MG63 (cell line): Measurements from ENCODE around the gene OR1M1. TPM values are rescaled to one million over a fixed set of nuclear protein-coding genes. Genes with fewer than 3 reads are reported as not detected.
"Not testable (repeated sequence)": the region's sequence is repeated elsewhere in the genome, so short reads cannot be mapped to it uniquely, and the experiment has no call there.

Source experiments
- DNase-seq: peaks from one replicate; pipeline ENCODE4 v3.0.0-alpha.2; 2020
- H3K27me3 ChIP-seq: fragments of 250-450 bp; sonication (Bioruptor Pico); 2 replicates; pipeline ENCODE4 v1.5.1; 2020; ENCODE audit warnings: mild to moderate bottlenecking, moderate library complexity
- H3K36me3 ChIP-seq: fragments of 250-450 bp; sonication (Bioruptor Pico); 2 replicates; pipeline ENCODE4 v1.5.1; 2020; ENCODE audit warnings: mild to moderate bottlenecking, moderate library complexity
- H3K4me3 ChIP-seq: fragments of 250-450 bp; sonication (Bioruptor Pico); 2 replicates; pipeline ENCODE4 v1.5.1; 2020; ENCODE audit warnings: mild to moderate bottlenecking, moderate library complexity
- H3K9me3 ChIP-seq: fragments of 250-450 bp; sonication (Bioruptor Pico); 2 replicates; pipeline ENCODE4 v1.5.1; 2020; ENCODE audit warnings: mild to moderate bottlenecking, moderate library complexity
- total RNA-seq: library from RNA; depleted of rRNA; stranded (reverse); fragments of >200 nt; shearing (Covaris generic); gene quantifications from 2 replicates; pipeline ENCODE4 v1.2.3, GENCODE V29; 2014; ENCODE audit warnings: low replicate concordance

The OR1M1 gene
- total RNA-seq, 1 experiment from 2014 or later, result not detected

- no peak for DNase-seq
- H3K9me3 ChIP-seq, result no peaks in the 10 kb centered on the region
- no peaks in the 10 kb centered on the region for H3K27me3 ChIP-seq
These were observed 26.1 kb upstream of the OR1M1 start for GRCh38 chr19:9060564-9061340.

GRCh38 chr19:9061879-9062278 lies 25.0 kb upstream of the OR1M1 start:
- Histone ChIP-seq H3K27me3 (no peaks in the 10 kb centered on the region), H3K9me3 (no peaks in the 10 kb centered on the region), H3K4me3 (no peak overlapping the region), H3K36me3 (no peaks in the 10 kb centered on the region)
- DNase-seq, result peak; percentile 64

More at GRCh38 chr19:9060564-9061340, 26.1 kb upstream of the OR1M1 start:
- Histone ChIP-seq H3K4me3 (no peak overlapping the region), H3K36me3 (no peaks in the 10 kb centered on the region)

- no peaks in the 10 kb centered on the region for H3K9me3 ChIP-seq
- H3K27me3 ChIP-seq, result no peaks in the 10 kb centered on the region; the same call in 1 of the 2 replicates
- DNase-seq, result no peak
- H3K36me3 ChIP-seq, result no peaks in the 10 kb centered on the region
- H3K4me3 ChIP-seq, result no peak overlapping the region
These were observed 21.3 kb upstream of the OR1M1 start for GRCh38 chr19:9065457-9066014.

GRCh38 chr19:9070066-9070465 lies 16.8 kb upstream of the OR1M1 start:
- no peak for DNase-seq
- Histone ChIP-seq H3K36me3 (no peaks in the 10 kb centered on the region), H3K27me3 (no peaks in the 10 kb centered on the region; the same call in 1 of the 2 replicates), H3K9me3 (no peaks in the 10 kb centered on the region), H3K4me3 (no peak overlapping the region)

GRCh38 chr19:9071720-9072119 lies 15.1 kb upstream of the OR1M1 start:
- H3K9me3 ChIP-seq, DNase-seq, H3K27me3 ChIP-seq, H3K36me3 ChIP-seq, H3K4me3 ChIP-seq: not testable (repeated sequence)

- Histone ChIP-seq H3K9me3 (no peaks in the 10 kb centered on the region), H3K4me3 (no peak overlapping the region), H3K36me3 (no peaks in the 10 kb centered on the region), H3K27me3 (no peaks in the 10 kb centered on the region)
- no peak for DNase-seq
These were observed 13.1 kb upstream of the OR1M1 start for GRCh38 chr19:9073806-9074205.

- DNase-seq, result peak; percentile 99
- Histone ChIP-seq H3K9me3 (no peaks in the 10 kb centered on the region), H3K4me3 (no peak overlapping the region), H3K36me3 (no peaks in the 10 kb centered on the region), H3K27me3 (no peaks in the 10 kb centered on the region)
These were observed 11.6 kb upstream of the OR1M1 start for GRCh38 chr19:9075064-9075949.

- no peaks in the 10 kb centered on the region for H3K27me3 ChIP-seq
- DNase-seq, result no peak
- H3K36me3 ChIP-seq, result no peaks in the 10 kb centered on the region
- no peaks in the 10 kb centered on the region for H3K9me3 ChIP-seq
- H3K4me3 ChIP-seq, result no peak overlapping the region
These were observed 10.0 kb upstream of the OR1M1 start for GRCh38 chr19:9076901-9077300.

GRCh38 chr19:9078651-9079050 lies 8.2 kb upstream of the OR1M1 start:
- Histone ChIP-seq H3K9me3 (no peaks in the 10 kb centered on the region), H3K36me3 (no peaks in the 10 kb centered on the region), H3K4me3 (no peak overlapping the region), H3K27me3 (no peaks in the 10 kb centered on the region; the same call in 1 of the 2 replicates)
- no peak for DNase-seq

- no peak for DNase-seq
- no peaks in the 10 kb centered on the region for H3K36me3 ChIP-seq
- peaks cover 52% of the 10 kb centered on the region for H3K27me3 ChIP-seq
- H3K4me3 ChIP-seq, result no peak within 1 kb of the TSS
- H3K9me3 ChIP-seq, result no peaks in the 10 kb centered on the region
These were observed 20.5 kb downstream of the OR1M1 start, which contains the start of gene OR7G2 for GRCh38 chr19:9107375-9107774. Gene OR7G2 (minus strand): TSS chr19:9107475. CDS start chr19:9103243, 4,232 bp downstream.

- H3K36me3 ChIP-seq, result no peaks in the 10 kb centered on the region
These were observed 23.1 kb downstream of the OR1M1 start for GRCh38 chr19:9109959-9110358.

GRCh38 chr19:9115307-9115813 lies 28.5 kb downstream of the OR1M1 start, which contains the start of gene OR7G1:
Gene OR7G1 (minus strand): TSS chr19:9115763. CDS start chr19:9115763, 0 bp downstream.
- DNase-seq, result no peak
- Histone ChIP-seq H3K4me3 (no peak within 1 kb of the TSS), H3K9me3 (no peaks in the 10 kb centered on the region), H3K36me3 (no peaks in the 10 kb centered on the region), H3K27me3 (peaks cover 31% of the 10 kb centered on the region; the same call in 1 of the 2 replicates)

More at GRCh38 chr19:9109959-9110358, 23.1 kb downstream of the OR1M1 start:
- Histone ChIP-seq H3K9me3 (no peaks in the 10 kb centered on the region), H3K4me3 (no peak overlapping the region), H3K27me3 (peaks cover 44% of the 10 kb centered on the region)
- DNase-seq, result no peak

GRCh38 chr19:9116547-9116946 lies 29.7 kb downstream of the OR1M1 start:
- no peaks in the 10 kb centered on the region for H3K36me3 ChIP-seq
- H3K9me3 ChIP-seq, result 0 out of 2 replicates have a peak, but pooled peaks cover 2% of the 10 kb centered on the region
- no peak overlapping the region for H3K4me3 ChIP-seq
- no peak for DNase-seq
- H3K27me3 ChIP-seq, result peaks cover 26% of the 10 kb centered on the region; the same call in 1 of the 2 replicates

- no peak for DNase-seq
- Histone ChIP-seq H3K27me3 (peaks cover 2% of the 10 kb centered on the region), H3K4me3 (no peak within 1 kb of the TSS), H3K9me3 (no peaks in the 10 kb centered on the region), H3K36me3 (no peaks in the 10 kb centered on the region)
These were observed 40.1 kb downstream of the OR1M1 start, which contains the start of gene OR7G3 for GRCh38 chr19:9126900-9127405. Gene OR7G3 (minus strand): TSS chr19:9126950. CDS start chr19:9126950, 0 bp downstream.

- Histone ChIP-seq H3K9me3 (no peaks in the 10 kb centered on the region), H3K4me3 (no peak overlapping the region), H3K36me3 (no peaks in the 10 kb centered on the region), H3K27me3 (peaks cover 2% of the 10 kb centered on the region)
- DNase-seq, result peak; percentile 76
These were observed 41.3 kb downstream of the OR1M1 start for GRCh38 chr19:9128171-9128570.

- Histone ChIP-seq H3K9me3 (no peaks in the 10 kb centered on the region), H3K27me3 (no peaks in the 10 kb centered on the region; the same call in none of the 2 replicates), H3K4me3 (no peak overlapping the region), H3K36me3 (no peaks in the 10 kb centered on the region)
- no peak for DNase-seq
These were observed 44.1 kb downstream of the OR1M1 start for GRCh38 chr19:9130965-9131364.
